DMS 273 (cell line): Measurements from ENCODE around the gene OGN.
"Not testable (repeated sequence)": the region's sequence is repeated elsewhere in the genome, so short reads cannot be mapped to it uniquely, and the experiment has no call there.

ENCODE experiments used
- DNase-seq: peaks from one replicate; lab custom pipeline; 2025; ENCODE audit not compliant: unreplicated experiment; lab: John Stamatoyannopoulos, UW

Gene OGN

GRCh38 chr9:92404042-92404836 lies at the start of gene OGN:
Gene OGN (minus strand): TSS chr9:92404578. CDS start chr9:92403407, 1,171 bp downstream.
- DNase-seq, result peak; percentile 16

- DNase-seq, result no peak
Measured at GRCh38 chr9:92446536-92446935, 42.2 kb upstream of the OGN start.

DNA sequence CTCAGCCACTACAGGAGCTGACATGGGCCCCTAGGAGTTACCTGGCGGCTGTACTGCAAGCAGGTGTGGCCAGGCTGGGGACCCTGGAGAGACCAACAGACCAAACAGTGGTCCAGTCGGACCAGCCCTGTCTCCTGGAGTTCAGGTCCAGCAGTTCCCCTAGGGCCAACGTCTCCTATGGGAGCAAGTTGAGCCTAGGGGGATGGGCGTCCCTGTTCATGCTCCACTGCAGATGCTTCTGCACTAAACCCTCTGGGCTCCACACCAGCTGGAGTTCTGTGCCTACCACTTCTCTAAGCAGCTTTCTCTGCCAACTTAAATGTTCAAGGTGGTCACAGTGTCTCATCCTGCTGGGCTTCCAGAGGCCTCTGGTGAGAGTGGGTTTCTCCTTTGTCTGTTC lies 40.5 kb upstream of the OGN start:
- peak; percentile 47 for DNase-seq

DNA sequence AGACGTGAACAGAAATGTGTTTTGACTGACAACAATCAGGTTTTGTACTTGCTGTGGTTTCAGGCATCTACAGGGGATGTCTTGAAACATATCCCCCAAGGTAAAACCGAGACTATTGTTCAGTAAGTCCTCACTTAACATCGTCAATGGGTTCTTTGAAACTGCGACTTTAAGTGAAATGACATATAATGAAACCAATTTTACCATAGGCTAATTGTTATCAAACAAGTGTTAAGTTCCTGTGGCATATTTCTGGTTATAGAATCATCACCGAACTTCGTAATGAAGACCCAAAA lies 36.3 kb upstream of the OGN start:
- DNase-seq, result no peak

DNA sequence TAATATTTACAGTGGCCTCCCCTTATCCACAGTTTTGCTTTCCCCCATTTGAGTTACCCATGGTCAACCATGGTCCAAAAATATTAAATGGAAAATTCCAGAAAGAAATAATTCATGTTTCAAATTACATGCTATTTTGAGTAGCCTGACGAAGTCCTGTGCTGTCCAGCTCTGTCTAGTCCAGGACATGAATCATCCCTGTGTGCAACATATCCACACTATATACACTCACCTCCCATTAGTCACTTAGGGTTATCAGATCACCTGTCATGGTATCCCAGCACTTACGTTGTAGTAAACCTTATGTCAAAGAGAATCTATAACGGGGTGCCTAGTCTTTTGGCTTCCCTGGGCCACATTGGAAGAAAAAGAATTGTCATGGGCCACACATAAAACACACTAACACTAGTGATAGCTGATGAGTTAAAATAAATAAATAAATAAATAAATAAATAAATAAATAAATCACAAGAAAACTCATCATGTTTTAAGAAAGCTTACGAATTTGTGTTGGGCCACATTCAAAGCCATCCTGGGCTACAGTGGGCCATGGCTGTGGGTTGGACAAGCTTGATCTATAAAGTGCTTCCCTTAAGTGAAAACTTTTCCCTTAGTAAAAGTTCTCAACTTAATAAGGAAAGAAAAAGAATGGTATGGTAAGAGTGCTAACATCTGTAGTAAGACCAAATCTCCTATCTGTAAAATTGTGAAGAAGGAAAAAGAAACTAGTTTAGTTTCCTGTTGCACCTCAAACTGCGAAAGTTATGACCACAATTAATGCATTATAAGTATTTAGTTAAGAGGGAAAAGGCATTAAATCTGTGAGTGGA lies 35.8 kb upstream of the OGN start:
- DNase-seq, result no peak

DNA sequence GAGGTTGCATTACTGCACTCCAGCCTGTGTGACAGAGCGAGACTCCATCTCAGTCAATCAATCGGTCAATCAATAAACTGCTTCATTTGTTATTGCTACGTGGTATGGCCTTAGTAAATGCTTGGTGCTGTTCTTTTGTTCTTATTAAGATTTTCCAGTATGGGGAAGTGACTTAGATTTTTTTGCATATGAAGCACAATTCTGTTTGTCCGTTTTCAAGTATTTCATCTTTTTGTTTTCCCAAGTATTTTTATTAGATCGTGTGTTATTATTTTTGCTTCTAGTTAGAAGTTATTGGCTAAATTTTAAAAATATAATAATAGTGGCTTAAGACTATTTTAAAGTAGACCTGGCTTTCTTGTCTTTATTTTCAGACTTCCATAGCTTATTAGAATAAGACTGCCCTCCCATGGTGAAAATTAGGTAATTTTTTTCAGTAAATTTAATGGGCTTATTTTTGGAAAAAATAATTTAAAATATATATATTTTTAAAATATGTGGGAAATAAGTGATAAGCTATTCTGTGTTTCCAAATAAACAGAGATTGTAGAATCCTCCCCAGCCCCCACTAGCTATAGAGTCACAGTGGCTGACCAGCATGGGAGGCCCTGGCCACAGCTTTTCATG lies 34.6 kb upstream of the OGN start:
- peak; percentile 11 for DNase-seq

- DNase-seq, result no peak
Measured at GRCh38 chr9:92435263-92435662, 30.9 kb upstream of the OGN start.

GRCh38 chr9:92432972-92433548 lies 28.7 kb upstream of the OGN start:
- no peak for DNase-seq

- DNase-seq, result no peak
Measured at GRCh38 chr9:92432350-92432749, 28.0 kb upstream of the OGN start.

DNA sequence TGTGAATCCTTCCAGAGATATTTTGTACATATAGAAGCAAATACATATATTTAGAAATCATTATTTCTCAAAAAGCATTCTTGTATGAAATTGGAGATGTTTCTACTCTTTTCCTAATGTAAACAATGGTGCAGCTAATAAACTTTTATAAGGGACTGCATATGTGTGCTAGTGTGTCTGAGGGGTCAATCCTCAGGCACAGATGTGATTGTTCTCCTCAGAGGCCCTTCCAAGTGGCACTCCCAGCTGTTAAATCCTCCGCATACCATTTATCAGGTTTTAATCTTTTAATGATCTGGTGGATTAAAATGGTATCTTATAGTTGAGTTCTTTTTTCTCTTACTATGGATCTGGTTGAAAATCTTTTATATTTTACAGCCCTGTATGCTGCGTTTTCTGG lies 25.5 kb upstream of the OGN start:
- no peak for DNase-seq

DNA sequence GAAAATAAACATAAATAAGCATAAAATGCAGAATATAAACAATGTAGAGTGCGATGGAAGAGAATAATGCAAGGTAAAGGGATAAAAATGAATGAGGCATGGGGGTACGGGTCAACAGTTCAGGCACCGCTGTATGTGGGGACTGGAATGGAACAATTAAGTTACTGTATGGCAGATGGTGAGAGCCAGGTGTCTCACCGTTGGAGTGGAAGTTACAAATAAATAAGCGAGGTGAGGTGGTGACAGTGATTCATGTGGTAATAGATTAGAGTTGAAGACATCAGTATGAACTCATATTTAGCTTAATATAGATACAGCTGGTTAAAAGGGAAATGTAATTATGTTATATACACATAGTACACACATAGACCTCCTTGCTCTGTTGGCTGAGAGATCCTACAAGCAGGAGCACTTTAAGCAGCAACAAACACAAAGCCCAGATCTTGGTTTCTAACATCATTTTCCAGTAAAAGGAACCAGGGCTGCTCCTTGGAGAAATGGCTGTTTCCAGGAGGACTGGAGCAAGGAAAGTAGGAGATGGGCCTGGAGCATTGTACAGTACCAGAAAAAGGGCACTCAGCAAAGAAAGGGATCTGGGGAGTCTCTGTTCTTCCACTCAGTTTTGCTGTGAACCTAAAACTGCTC lies 22.2 kb upstream of the OGN start:
- peak; percentile 67 for DNase-seq

- DNase-seq, result peak; percentile 6
Measured at GRCh38 chr9:92425474-92425873, 21.1 kb upstream of the OGN start.

DNA sequence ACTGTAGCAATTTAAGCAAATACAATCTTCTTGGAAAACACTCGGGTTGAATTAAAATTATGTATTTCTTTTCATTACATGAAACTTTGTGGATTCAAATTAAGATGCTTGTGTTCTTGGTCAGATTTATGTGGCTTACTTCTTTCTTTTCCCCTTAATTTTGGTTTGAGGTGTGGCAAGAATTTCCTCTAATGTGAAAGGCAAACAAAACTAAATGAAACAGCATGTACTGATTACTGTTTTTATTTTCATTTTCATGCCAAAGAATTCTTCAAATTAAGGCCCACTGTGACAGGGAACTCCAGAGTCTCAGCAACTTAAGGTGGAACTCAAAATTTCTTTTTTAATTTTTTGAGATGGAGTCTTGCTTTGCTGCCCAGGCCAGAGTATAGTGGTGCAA lies 20.0 kb upstream of the OGN start, which contains the start of gene OMD:
OMD (minus strand) TSS at position 132 of the 400 bp plus-strand sequence. CDS start 6,913 bp downstream, outside the sequence.
- DNase-seq, result no peak

- no peak for DNase-seq
Measured at GRCh38 chr9:92423612-92424011, 19.2 kb upstream of the OGN start.

GRCh38 chr9:92422611-92423338 lies 18.4 kb upstream of the OGN start:
- DNase-seq, result no peak

DNA sequence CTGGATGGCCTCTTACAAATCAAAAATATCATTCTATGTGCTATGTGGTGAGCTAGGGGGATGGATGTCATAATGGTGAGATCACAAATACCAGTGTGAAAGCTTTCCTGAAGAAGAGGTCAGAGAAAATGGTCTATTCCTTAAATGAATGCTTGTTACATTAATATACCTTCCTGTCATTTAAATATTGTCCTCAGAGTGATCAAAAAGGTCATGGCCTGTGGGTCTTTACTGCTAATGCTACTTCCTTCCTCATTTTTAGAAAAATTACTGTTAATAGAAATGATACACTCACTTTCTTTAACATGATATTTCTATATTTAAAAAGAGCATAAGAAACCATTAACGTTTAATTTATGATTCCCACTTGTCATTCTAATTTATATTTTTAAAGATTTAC lies 10.2 kb upstream of the OGN start:
- no peak for DNase-seq

- not testable (repeated sequence) for DNase-seq
Measured at GRCh38 chr9:92411157-92411556, 6.8 kb upstream of the OGN start.

GRCh38 chr9:92408747-92409478 lies 4.5 kb upstream of the OGN start:
- DNase-seq, result no peak

GRCh38 chr9:92407818-92408217 lies 3.4 kb upstream of the OGN start:
- DNase-seq, result no peak

- no peak for DNase-seq
Measured at GRCh38 chr9:92406477-92406876, 2.1 kb upstream of the OGN start.
